K562 (cell line): ENCODE data around the gene NSF.

Experiments used
- E2F4 ChIP-seq: sonication (generic); formaldehyde crosslinking; IDR thresholded peaks from 2 replicates; pipeline ENCODE4 v1.8.0; 2022; ENCODE audit warnings: mild to moderate bottlenecking, low read depth, missing genetic modification reagents
- FOXK1 ChIP-seq: sonication (generic); formaldehyde crosslinking; IDR thresholded peaks from 2 replicates; pipeline ENCODE4 v1.8.0; 2022; ENCODE audit warnings: missing genetic modification reagents, mild to moderate bottlenecking, borderline replicate concordance
- NFIC ChIP-seq: fragments of 450-650 bp; IDR thresholded peaks from 2 replicates; pipeline ENCODE4 v1.6.1; 2017; ENCODE audit warnings: mild to moderate bottlenecking, inconsistent platforms
- POLR2A ChIP-seq: fragments of 450-650 bp; conservative IDR thresholded peaks from 2 replicates; pipeline ENCODE4 v1.6.1; 2016
- POLR2AphosphoS5 ChIP-seq: IDR thresholded peaks from 2 replicates; pipeline ENCODE4 v1.6.1; 2011; ENCODE audit warnings: mild to moderate bottlenecking, low read depth, low read length, moderate library complexity; ENCODE audit not compliant: control insufficient read depth, insufficient read depth
- TF ChIP-seq, protein P1 (sequence below): IDR thresholded peaks from 2 replicates; pipeline ENCODE4 v1.6.1; 2012; ENCODE audit warnings: low read depth, low read length, improper control_type of control experiment, borderline replicate concordance

DNA sequence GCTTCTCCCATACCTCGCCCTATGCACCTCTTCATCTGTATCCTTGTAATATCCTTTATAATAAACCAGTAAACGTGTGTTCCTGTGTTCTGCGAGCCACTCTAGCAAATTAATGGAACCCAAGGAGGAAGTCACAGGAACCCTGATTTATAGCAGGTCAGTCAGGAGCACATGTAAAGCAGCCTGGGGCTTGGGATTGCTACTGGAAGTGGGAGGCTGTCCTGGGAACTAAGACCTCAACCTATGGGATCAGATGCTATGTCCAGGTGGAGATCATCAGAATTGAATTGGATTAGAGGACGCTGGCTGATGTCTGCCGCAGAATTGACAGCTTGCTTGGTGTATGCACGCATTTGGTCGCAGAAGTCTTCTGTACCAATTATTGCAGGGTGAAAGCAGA is 212.3 kb downstream of the NSF start:
- TF ChIP-seq NFIC: no peak
- no peak for TF ChIP-seq E2F4 (CRISPR knock-in tag)
- TF ChIP-seq, protein P1, sequence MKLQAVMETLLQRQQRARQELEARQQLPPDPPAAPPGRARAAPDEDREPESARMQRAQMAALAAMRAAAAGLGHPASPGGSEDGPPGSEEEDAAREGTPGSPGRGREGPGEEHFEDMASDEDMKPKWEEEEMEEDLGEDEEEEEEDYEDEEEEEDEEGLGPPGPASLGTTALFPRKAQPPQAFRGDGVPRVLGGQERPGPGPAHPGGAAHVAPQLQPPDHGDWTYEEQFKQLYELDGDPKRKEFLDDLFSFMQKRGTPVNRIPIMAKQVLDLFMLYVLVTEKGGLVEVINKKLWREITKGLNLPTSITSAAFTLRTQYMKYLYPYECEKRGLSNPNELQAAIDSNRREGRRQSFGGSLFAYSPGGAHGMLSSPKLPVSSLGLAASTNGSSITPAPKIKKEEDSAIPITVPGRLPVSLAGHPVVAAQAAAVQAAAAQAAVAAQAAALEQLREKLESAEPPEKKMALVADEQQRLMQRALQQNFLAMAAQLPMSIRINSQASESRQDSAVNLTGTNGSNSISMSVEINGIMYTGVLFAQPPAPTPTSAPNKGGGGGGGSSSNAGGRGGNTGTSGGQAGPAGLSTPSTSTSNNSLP: no peak
- no peak for TF ChIP-seq POLR2A
- TF ChIP-seq FOXK1 (CRISPR knock-in tag): no peak
- TF ChIP-seq POLR2AphosphoS5: no peak
